Prostate gland (tissue), 2 donors: ENCODE results near the gene PBRM1. TPM values are rescaled to one million over a fixed set of nuclear protein-coding genes. Genes with fewer than 3 reads are reported as not detected.

Experiments
- DNase-seq: peaks from one replicate; pipeline ENCODE4 v3.0.0-alpha.2; 2019; ENCODE audit warnings: low spot score
- H3K27ac ChIP-seq, 2 donors: fragments of 200-600 bp; sonication (generic); 2 replicates each; pipeline ENCODE4 v1.5.1; 2017 to 2019
- H3K27me3 ChIP-seq: fragments of 200-600 bp; sonication (generic); replicated peaks from 2 replicates; pipeline ENCODE4 v1.5.1; 2019; ENCODE audit not compliant: insufficient read depth
- H3K36me3 ChIP-seq, 2 donors: fragments of 200-600 bp; sonication (generic); 1 replicate in 1 of 2; 2 replicates in 1 of 2; pipeline versions ENCODE4 v1.5.1 to v1.8.1; 2017 to 2019
- H3K4me1 ChIP-seq: fragments of 200-600 bp; sonication (generic); replicated peaks from 2 replicates; pipeline ENCODE4 v1.5.1; 2019
- H3K4me3 ChIP-seq, 2 donors: fragments of 200-600 bp; sonication (generic); 2 replicates each; pipeline ENCODE4 v1.5.1; 2017 to 2019
- H3K9me3 ChIP-seq: fragments of 200-600 bp; sonication (generic); 2 replicates; pipeline ENCODE4 v1.5.1; 2017
- POLR2A ChIP-seq: fragments of 450-650 bp; IDR thresholded peaks from one replicate; pipeline ENCODE4 v1.6.1; 2016; ENCODE audit warnings: antibody characterized with exemption, mild to moderate bottlenecking
- POLR2AphosphoS5 ChIP-seq: sonication (generic); formaldehyde crosslinking; IDR thresholded peaks from one replicate; pipeline ENCODE4 v1.6.1; 2017; ENCODE audit warnings: antibody characterized with exemption
- WGBS: methylation state at CpG from one replicate; pipeline ENCODE4 v1.1.5; 2018; 5-methylcytosine and 5-hydroxymethylcytosine counted together
- intact Hi-C: fragments of 100-400 bp; cut with DNase I; formaldehyde crosslinking; loops from one replicate; pipeline ENCODE4 v1.14.2; 2022
- total RNA-seq, 2 donors: library from RNA; depleted of rRNA; stranded (reverse); fragments of >200 nt; gene quantifications; one replicate each; pipeline ENCODE4 v1.1.0, GENCODE V29; 2016
- TF ChIP-seq, protein P1 (sequence below), 4 experiments: fragments of 200-600 bp in 2 of 4; fragments of 450-650 bp in 2 of 4; sonication (generic) in 2 of 4; IDR thresholded peaks; 1 replicate in 3 of 4; 2 replicates in 1 of 4; pipeline ENCODE4 v1.5.1; 2016 to 2019; ENCODE audit warnings: antibody characterized with exemption in 4 of 4, mild to moderate bottlenecking in 2 of 4, moderate library complexity in 2 of 4

PBRM1 gene
- total RNA-seq, 2 donors from 2014 or later: 72.5 to 77.5 TPM

DNA sequence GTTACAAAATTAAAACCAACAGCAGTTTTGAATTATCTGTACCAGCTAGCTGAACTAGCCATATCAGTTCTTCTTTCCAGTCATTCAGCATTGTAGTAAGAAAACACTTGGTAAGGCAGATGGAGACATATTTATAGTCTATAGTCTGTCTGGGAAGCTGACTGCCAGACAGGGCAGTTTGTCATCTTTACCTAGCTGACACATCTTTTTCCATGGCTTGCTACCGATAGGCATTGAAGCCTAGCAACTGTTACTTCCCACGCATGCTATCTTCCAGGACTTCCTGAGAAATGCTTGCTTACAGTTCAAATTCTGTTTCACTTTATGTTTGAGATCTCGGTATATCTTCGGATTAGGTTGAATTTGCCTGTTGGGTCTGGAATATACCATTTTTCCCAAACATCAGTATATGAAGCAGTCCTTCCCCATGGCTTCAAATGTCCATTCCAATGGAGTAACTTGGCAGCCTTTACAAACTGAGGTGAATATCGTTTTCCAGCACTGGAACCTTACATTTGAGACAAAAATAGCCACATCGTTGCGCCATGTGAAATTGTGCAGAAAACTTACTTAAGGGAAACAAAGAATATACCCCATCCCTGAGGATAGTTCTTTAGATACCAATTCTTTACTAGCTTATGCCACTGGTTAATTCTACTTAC, 8.9 kb upstream of the PBRM1 start:
- TF ChIP-seq POLR2A (no peak), POLR2AphosphoS5 (no peak)
- TF ChIP-seq, protein P1, sequence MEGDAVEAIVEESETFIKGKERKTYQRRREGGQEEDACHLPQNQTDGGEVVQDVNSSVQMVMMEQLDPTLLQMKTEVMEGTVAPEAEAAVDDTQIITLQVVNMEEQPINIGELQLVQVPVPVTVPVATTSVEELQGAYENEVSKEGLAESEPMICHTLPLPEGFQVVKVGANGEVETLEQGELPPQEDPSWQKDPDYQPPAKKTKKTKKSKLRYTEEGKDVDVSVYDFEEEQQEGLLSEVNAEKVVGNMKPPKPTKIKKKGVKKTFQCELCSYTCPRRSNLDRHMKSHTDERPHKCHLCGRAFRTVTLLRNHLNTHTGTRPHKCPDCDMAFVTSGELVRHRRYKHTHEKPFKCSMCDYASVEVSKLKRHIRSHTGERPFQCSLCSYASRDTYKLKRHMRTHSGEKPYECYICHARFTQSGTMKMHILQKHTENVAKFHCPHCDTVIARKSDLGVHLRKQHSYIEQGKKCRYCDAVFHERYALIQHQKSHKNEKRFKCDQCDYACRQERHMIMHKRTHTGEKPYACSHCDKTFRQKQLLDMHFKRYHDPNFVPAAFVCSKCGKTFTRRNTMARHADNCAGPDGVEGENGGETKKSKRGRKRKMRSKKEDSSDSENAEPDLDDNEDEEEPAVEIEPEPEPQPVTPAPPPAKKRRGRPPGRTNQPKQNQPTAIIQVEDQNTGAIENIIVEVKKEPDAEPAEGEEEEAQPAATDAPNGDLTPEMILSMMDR (IDR thresholded peaks at IDR 0.05): no peak
- WGBS: 81% methylated on average over 7 of the region's 7 CpGs
- no peak for DNase-seq
- Histone ChIP-seq H3K27ac (peak overlapping the region in 1 of 2 donors; percentile 37), H3K36me3 (peaks cover 9 to 18% of the 10 kb centered on the region in 2 donors), H3K4me3 (no peak overlapping the region), H3K27me3 (no peaks in the 10 kb centered on the region), H3K4me1 (peaks cover 3% of the 10 kb centered on the region), H3K9me3 (no peaks in the 10 kb centered on the region)
- intact Hi-C loops: no loop called here

DNA sequence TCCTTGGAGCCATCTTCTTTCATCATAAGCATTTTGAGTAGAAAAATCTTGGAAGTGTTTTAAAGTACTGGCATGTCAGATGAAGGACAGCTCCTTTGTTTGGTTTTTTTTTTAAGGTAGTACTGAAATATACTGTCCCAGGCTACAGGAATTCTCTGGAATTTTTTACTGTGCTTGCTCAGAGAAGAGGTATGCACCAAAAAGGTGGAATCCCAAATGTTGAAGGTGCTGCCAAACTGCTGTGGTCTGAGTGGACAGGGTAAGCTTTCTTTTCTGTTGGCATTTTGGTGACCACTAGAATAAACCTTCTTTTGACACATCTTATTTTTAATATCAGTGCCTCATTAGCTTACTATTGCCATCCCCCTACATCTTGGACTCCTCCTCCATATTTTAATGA, 7.4 kb upstream of the PBRM1 start:
- Histone ChIP-seq H3K4me3 (no peak overlapping the region), H3K27me3 (no peaks in the 10 kb centered on the region), H3K27ac (peak overlapping the region in 1 of 2 donors; percentile 8), H3K4me1 (peaks cover 3% of the 10 kb centered on the region), H3K36me3 (peaks cover 12 to 29% of the 10 kb centered on the region in 2 donors), H3K9me3 (no peaks in the 10 kb centered on the region)
- TF ChIP-seq, protein P1 (IDR thresholded peaks at IDR 0.05): no peak
- TF ChIP-seq POLR2A (no peak), POLR2AphosphoS5 (no peak)
- DNase-seq: no peak
- intact Hi-C loops: no loop called here

DNA sequence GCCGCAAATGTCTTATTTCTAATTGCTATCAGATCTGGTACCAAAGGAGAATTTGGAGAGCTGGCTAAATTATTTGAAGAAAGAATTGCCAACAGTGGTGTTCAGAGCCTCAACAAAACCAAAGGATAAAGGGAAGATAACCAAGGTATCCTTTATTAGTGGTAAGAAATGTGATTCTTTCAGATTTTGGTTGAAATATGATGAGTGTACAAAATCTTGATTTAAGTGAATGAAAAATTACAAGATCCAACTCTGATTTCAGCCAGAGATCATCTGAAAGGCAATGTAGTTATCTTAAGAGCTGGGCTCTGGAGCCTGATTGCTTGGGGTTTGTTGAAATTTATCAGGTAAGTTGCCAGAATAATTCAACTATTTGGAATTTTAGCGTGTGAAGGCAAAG, 4.8 kb upstream of the PBRM1 start:
- Histone ChIP-seq H3K36me3 (peaks cover 12 to 29% of the 10 kb centered on the region in 2 donors), H3K27me3 (no peaks in the 10 kb centered on the region), H3K27ac (peak overlapping the region; percentile 8 to 99), H3K4me3 (no peak overlapping the region), H3K4me1 (peaks cover 3% of the 10 kb centered on the region), H3K9me3 (no peaks in the 10 kb centered on the region)
- intact Hi-C loops: no loop called here
- 93% methylated on average over 2 of the region's 2 CpGs for WGBS
- TF ChIP-seq POLR2A (no peak), POLR2AphosphoS5 (no peak)
- TF ChIP-seq, protein P1 (IDR thresholded peaks at IDR 0.05): no peak
- no peak for DNase-seq

DNA sequence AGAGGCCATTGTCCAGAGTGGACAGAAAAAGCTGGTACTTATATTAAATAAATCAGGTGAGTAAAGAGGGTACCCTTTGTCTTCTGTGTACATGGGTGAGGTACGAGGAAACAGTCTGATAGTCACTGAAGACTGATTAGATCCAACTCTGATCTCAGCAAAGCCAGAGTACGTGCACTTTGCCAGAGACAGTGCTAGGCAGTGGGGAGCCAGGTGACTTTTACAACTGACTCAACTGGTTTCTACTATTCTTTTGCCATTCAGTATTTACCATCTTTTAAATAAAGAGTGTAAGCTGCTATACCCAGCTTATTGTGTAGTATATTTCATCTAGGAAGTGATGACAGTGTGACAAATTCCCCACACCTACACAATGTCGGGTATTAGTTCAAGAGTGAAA, 3.4 kb upstream of the PBRM1 start:
- TF ChIP-seq, protein P1 (IDR thresholded peaks at IDR 0.05): no peak
- TF ChIP-seq POLR2AphosphoS5: peak; percentile 85
- Histone ChIP-seq H3K36me3 (peaks cover 12 to 29% of the 10 kb centered on the region in 2 donors), H3K4me1 (peaks cover 3% of the 10 kb centered on the region), H3K4me3 (peak overlapping the region in 1 of 2 donors; percentile 6), H3K27ac (peak overlapping the region; percentile 93 to 99), H3K9me3 (no peaks in the 10 kb centered on the region), H3K27me3 (no peaks in the 10 kb centered on the region)
- WGBS: 56% methylated on average over 3 of the region's 3 CpGs
- peak; percentile 67 for DNase-seq
- intact Hi-C loops: loop anchor here (10.0 kb wide), 2 partner anchors 154 to 214 kb away; partner anchors contain the start of genes NT5DC2 and UQCC5

DNA sequence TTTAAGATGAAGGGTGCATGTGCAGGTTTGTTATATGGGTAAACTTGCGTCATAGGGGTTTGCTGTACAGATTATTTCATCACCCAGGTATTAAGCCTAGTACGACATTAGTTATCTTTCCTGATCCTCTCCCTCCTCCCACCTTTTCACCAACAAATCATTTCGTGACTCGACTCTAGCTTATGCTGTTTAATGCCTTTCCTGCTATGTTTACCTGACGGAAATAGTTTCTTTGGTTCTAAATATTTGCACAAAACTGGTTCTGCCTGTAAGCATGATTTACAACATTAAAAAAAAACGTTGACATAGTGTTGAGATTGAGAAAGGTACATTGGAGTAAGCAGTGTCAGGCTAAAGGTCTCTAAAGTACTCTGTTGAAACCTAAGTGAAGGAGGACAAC, 2.6 kb upstream of the PBRM1 start:
- Histone ChIP-seq H3K4me3 (peak overlapping the region in 1 of 2 donors; percentile 86), H3K9me3 (no peaks in the 10 kb centered on the region), H3K4me1 (peaks cover 3% of the 10 kb centered on the region), H3K27me3 (no peaks in the 10 kb centered on the region), H3K27ac (peak overlapping the region; percentile 93 to 99), H3K36me3 (peaks cover 12 to 28% of the 10 kb centered on the region in 2 donors)
- 59% methylated on average over 6 of the region's 6 CpGs for WGBS
- intact Hi-C loops: loop anchor here (10.0 kb wide), 2 partner anchors 153 to 213 kb away; partner anchors contain the start of genes NT5DC2 and UQCC5
- peak; percentile 49 for DNase-seq
- TF ChIP-seq, protein P1 (IDR thresholded peaks at IDR 0.05): no peak
- TF ChIP-seq POLR2A (no peak), POLR2AphosphoS5 (peak; percentile 88)
